Liver (tissue), 9 donors: ENCODE results near the gene DDX46. TPM values are rescaled to one million over a fixed set of nuclear protein-coding genes. Genes with fewer than 3 reads are reported as not detected.

Experiments
- DNase-seq: peaks from one replicate; pipeline ENCODE4 v3.0.0-alpha.2; 2017; ENCODE audit warnings: low spot score
- H3K27ac ChIP-seq, 2 donors: one replicate each; pipeline ENCODE4 v1.7.0; 2013; ENCODE audit warnings: inconsistent platforms in 2 of 2, low read length in 2 of 2, control low read depth in 1 of 2, low read depth in 1 of 2, mild to moderate bottlenecking in 1 of 2
- H3K27me3 ChIP-seq, 4 donors: one replicate each; pipeline versions ENCODE4 v1.6.1 to v1.7.0; 2013; ENCODE audit warnings: low read length in 3 of 4, inconsistent platforms in 1 of 4, mild to moderate bottlenecking in 1 of 4, moderate library complexity in 1 of 4; ENCODE audit not compliant: control insufficient read depth in 4 of 4, insufficient read depth in 4 of 4
- H3K36me3 ChIP-seq, 4 donors: one replicate each; pipeline versions ENCODE4 v1.6.1 to v1.7.0; 2013; ENCODE audit warnings: low read length in 3 of 4, mild to moderate bottlenecking in 3 of 4, low read depth in 1 of 4, moderate library complexity in 1 of 4; ENCODE audit not compliant: control insufficient read depth in 4 of 4, insufficient read depth in 3 of 4
- H3K4me1 ChIP-seq, 4 donors: one replicate each; pipeline versions ENCODE4 v1.6.1 to v1.7.0; 2013; ENCODE audit warnings: low read length in 3 of 4, mild to moderate bottlenecking in 3 of 4, moderate library complexity in 1 of 4; ENCODE audit not compliant: control insufficient read depth in 4 of 4, insufficient read depth in 4 of 4
- H3K4me3 ChIP-seq, 3 donors: one replicate each; pipeline versions ENCODE4 v1.6.1 to v1.7.0; 2013; ENCODE audit warnings: low read length in 3 of 3, control low read depth in 1 of 3, low read depth in 1 of 3, mild to moderate bottlenecking in 1 of 3
- H3K9ac ChIP-seq, 2 donors: one replicate each; pipeline ENCODE4 v1.7.0; 2013; ENCODE audit warnings: low read length in 2 of 2, mild to moderate bottlenecking in 2 of 2, moderate library complexity in 2 of 2, control low read depth in 1 of 2, low read depth in 1 of 2
- H3K9me3 ChIP-seq, 4 donors: one replicate each; pipeline versions ENCODE4 v1.6.1 to v1.7.0; 2013; ENCODE audit warnings: low read length in 3 of 4; ENCODE audit not compliant: control insufficient read depth in 4 of 4
- EGR1 ChIP-seq, 2 donors: IDR thresholded peaks; 2 replicates each; pipeline ENCODE4 v1.6.1; 2016 to 2018; ENCODE audit warnings: antibody characterized with exemption in 2 of 2, low read depth in 2 of 2
- FOXA1 ChIP-seq: IDR thresholded peaks from 2 replicates; pipeline ENCODE4 v1.6.1; 2016; ENCODE audit warnings: antibody characterized with exemption
- FOXA2 ChIP-seq: IDR thresholded peaks from 2 replicates; pipeline ENCODE4 v1.6.1; 2016; ENCODE audit warnings: antibody characterized with exemption
- GABPA ChIP-seq, 2 donors: IDR thresholded peaks in 1 of 2; conservative IDR thresholded peaks in 1 of 2; 2 replicates each; pipeline ENCODE4 v1.6.1; 2016; ENCODE audit warnings: antibody characterized with exemption in 2 of 2, mild to moderate bottlenecking in 1 of 2, moderate library complexity in 1 of 2
- HNF4A ChIP-seq, 2 donors: conservative IDR thresholded peaks; 2 replicates each; pipeline ENCODE4 v1.6.1; 2016; ENCODE audit warnings: antibody characterized with exemption in 2 of 2, mild to moderate bottlenecking in 2 of 2
- HNF4G ChIP-seq: IDR thresholded peaks from 2 replicates; pipeline ENCODE4 v1.6.1; 2016; ENCODE audit warnings: antibody characterized with exemption
- JUND ChIP-seq, 2 donors: IDR thresholded peaks; 2 replicates each; pipeline ENCODE4 v1.6.1; 2016; ENCODE audit warnings: antibody characterized with exemption in 2 of 2
- NR2F2 ChIP-seq: IDR thresholded peaks from 2 replicates; pipeline ENCODE4 v1.6.1; 2016; ENCODE audit warnings: antibody characterized with exemption
- RAD21 ChIP-seq, 2 donors: IDR thresholded peaks; 2 replicates each; pipeline ENCODE4 v1.6.1; 2016; ENCODE audit warnings: antibody characterized with exemption in 2 of 2, mild to moderate bottlenecking in 2 of 2
- RXRA ChIP-seq, 2 donors: IDR thresholded peaks; 2 replicates each; pipeline ENCODE4 v1.6.1; 2017 to 2018; ENCODE audit warnings: antibody characterized with exemption in 2 of 2, mild to moderate bottlenecking in 1 of 2
- SP1 ChIP-seq: IDR thresholded peaks from 2 replicates; pipeline ENCODE4 v1.6.1; 2018; ENCODE audit warnings: antibody characterized with exemption, mild to moderate bottlenecking
- TAF1 ChIP-seq: conservative IDR thresholded peaks from 2 replicates; pipeline ENCODE4 v1.6.1; 2016; ENCODE audit warnings: antibody characterized with exemption, mild to moderate bottlenecking
- YY1 ChIP-seq: IDR thresholded peaks from 2 replicates; pipeline ENCODE4 v1.6.1; 2016; ENCODE audit warnings: antibody characterized with exemption, mild to moderate bottlenecking
- WGBS: extraction: QIAGEN DNeasy Blood & Tissue Kit; methylation state at CpG from one replicate; pipeline ENCODE4 v1.1.7; 2013; 5-methylcytosine and 5-hydroxymethylcytosine counted together
- polyA plus RNA-seq, 2 donors: library from polyadenylated mRNA; stranded (reverse) in 1 of 2; unstranded in 1 of 2; fragments of 200-250 nt in 1 of 2; fragments of >200 nt in 1 of 2; fragmentation: Nextera tagmentation in 1 of 2; extraction: Ambion mirVana in 1 of 2; gene quantifications; one replicate each; pipeline versions ENCODE4 v1.2.1 to v1.2.3, GENCODE V29; 2013 to 2015
- total RNA-seq, 2 donors: library from RNA; depleted of rRNA; stranded (reverse); fragments of >200 nt; gene quantifications; one replicate each; pipeline ENCODE4 v1.2.3, GENCODE V29; 2014
- TF ChIP-seq, protein P1 (sequence below): IDR thresholded peaks from 2 replicates; pipeline ENCODE4 v1.6.1; 2016; ENCODE audit warnings: antibody characterized with exemption
- TF ChIP-seq, protein P2 (sequence below): fragments of 150-350 bp; IDR thresholded peaks from 2 replicates; pipeline ENCODE4 v1.5.1; 2017; ENCODE audit warnings: improper control_type of control experiment, low read depth, low read length; ENCODE audit not compliant: missing input control
- TF ChIP-seq, protein P3 (sequence below): IDR thresholded peaks from 2 replicates; pipeline ENCODE4 v1.6.1; 2016; ENCODE audit warnings: antibody characterized with exemption
- TF ChIP-seq, protein P4 (sequence below): IDR thresholded peaks from 2 replicates; pipeline ENCODE4 v1.6.1; 2016; ENCODE audit warnings: antibody characterized with exemption, mild to moderate bottlenecking
- donor health status: healthy.
- donor health status: healthy.
- donor health status: healthy.
- donor health status: healthy.
- donor health status: healthy.

The DDX46 gene
- total and polyA plus RNA-seq, 4 donors: 11.2 to 24.3 (median 16.0) TPM

DNA sequence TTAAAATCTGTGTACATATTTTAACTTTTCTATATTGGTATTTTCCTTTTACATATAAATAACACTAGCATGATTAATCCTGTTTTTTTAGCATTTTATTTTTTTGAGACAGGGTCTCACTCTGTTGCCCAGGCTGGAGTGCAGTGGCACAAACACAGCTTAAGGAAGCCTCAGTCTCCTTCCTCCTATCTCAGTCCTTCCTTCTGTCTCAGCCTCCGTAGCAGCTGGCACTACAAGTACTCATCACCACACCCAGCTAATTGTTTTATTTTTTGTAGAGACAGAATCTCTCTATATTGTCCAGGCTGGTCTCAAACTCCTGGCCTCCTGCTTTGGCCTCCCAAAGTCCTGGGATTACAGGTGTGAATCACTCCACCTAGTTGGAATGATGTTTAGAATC is 85.7 kb downstream of the DDX46 start:
- H3K4me1 ChIP-seq: peaks cover 3 to 19% (median 12%) of the 10 kb centered on the region in 4 donors
- 92% methylated on average over 1 of the region's 1 CpG for WGBS

DNA sequence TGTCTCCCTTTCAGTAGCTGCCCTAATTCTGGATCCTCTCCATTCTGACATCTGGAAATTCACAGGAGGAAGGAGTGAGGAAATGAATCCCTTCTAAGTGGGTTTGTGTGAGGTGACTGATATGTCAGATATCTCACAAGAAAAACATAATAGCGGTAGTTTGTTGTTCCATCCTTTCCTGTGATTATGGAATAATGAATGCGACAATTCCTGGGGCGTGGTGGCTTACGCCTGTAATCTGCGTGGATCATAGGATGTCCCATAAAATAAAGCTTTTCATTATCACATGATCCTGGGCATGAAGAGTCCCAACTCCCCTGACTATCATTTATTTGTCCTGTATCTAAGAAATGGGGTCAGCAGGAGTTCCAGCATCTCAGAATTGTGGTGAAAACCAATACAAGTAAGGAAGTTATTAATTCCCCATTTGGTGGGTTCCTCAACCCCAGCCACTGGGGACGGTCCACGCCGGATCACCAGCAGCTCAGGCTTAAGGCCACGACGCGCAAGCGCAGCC is 86.8 kb downstream of the DDX46 start:
- Histone ChIP-seq H3K27ac (peak overlapping the region; percentile 93 to 96), H3K4me3 (peak overlapping the region in 1 of 3 donors; percentile 94), H3K36me3 (no peaks in the 10 kb centered on the region), H3K9ac (peak overlapping the region; percentile 17 to 48), H3K9me3 (no peaks in the 10 kb centered on the region), H3K4me1 (peaks cover 6 to 27% (median 17%) of the 10 kb centered on the region in 4 donors), H3K27me3 (no peaks in the 10 kb centered on the region)
- DNase-seq: no peak
- TF ChIP-seq HNF4G (no peak), NR2F2 (peak; percentile 24), FOXA1 (peak; percentile 20), JUND (IDR thresholded peaks at IDR 0.05) (peak in 1 of 2 donors; percentile 15), GABPA (IDR thresholded peaks at IDR 0.05 in 1 of 2, conservative IDR thresholded peaks at IDR 0.05 in 1 of 2) (no peak), RXRA (IDR thresholded peaks at IDR 0.05) (peak; percentile 12 to 26), YY1 (no peak)
- TF ChIP-seq, protein P1, sequence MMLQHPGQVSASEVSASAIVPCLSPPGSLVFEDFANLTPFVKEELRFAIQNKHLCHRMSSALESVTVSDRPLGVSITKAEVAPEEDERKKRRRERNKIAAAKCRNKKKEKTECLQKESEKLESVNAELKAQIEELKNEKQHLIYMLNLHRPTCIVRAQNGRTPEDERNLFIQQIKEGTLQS: no peak
- TF ChIP-seq, protein P2, sequence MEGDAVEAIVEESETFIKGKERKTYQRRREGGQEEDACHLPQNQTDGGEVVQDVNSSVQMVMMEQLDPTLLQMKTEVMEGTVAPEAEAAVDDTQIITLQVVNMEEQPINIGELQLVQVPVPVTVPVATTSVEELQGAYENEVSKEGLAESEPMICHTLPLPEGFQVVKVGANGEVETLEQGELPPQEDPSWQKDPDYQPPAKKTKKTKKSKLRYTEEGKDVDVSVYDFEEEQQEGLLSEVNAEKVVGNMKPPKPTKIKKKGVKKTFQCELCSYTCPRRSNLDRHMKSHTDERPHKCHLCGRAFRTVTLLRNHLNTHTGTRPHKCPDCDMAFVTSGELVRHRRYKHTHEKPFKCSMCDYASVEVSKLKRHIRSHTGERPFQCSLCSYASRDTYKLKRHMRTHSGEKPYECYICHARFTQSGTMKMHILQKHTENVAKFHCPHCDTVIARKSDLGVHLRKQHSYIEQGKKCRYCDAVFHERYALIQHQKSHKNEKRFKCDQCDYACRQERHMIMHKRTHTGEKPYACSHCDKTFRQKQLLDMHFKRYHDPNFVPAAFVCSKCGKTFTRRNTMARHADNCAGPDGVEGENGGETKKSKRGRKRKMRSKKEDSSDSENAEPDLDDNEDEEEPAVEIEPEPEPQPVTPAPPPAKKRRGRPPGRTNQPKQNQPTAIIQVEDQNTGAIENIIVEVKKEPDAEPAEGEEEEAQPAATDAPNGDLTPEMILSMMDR: no peak
- 20% methylated on average over 12 of the region's 12 CpGs for WGBS

More for the DNA sequence above, 85.7 kb downstream of the DDX46 start:
- Histone ChIP-seq H3K9ac (no peak overlapping the region), H3K9me3 (no peaks in the 10 kb centered on the region), H3K4me3 (no peak overlapping the region), H3K27me3 (no peaks in the 10 kb centered on the region), H3K27ac (no peak overlapping the region), H3K36me3 (no peaks in the 10 kb centered on the region)
- TF ChIP-seq EGR1 (IDR thresholded peaks at IDR 0.05; ENCODE audit: low read depth in 2 of 2) (no peak), JUND (IDR thresholded peaks at IDR 0.05) (no peak), SP1 (no peak), NR2F2 (no peak), FOXA1 (no peak), RXRA (IDR thresholded peaks at IDR 0.05) (no peak), HNF4A (conservative IDR thresholded peaks at IDR 0.05) (no peak), RAD21 (IDR thresholded peaks at IDR 0.05) (no peak), FOXA2 (no peak), HNF4G (no peak), TAF1 (no peak), GABPA (IDR thresholded peaks at IDR 0.05 in 1 of 2, conservative IDR thresholded peaks at IDR 0.05 in 1 of 2) (no peak), YY1 (no peak)
- TF ChIP-seq, protein P2: no peak
- TF ChIP-seq, protein P3, sequence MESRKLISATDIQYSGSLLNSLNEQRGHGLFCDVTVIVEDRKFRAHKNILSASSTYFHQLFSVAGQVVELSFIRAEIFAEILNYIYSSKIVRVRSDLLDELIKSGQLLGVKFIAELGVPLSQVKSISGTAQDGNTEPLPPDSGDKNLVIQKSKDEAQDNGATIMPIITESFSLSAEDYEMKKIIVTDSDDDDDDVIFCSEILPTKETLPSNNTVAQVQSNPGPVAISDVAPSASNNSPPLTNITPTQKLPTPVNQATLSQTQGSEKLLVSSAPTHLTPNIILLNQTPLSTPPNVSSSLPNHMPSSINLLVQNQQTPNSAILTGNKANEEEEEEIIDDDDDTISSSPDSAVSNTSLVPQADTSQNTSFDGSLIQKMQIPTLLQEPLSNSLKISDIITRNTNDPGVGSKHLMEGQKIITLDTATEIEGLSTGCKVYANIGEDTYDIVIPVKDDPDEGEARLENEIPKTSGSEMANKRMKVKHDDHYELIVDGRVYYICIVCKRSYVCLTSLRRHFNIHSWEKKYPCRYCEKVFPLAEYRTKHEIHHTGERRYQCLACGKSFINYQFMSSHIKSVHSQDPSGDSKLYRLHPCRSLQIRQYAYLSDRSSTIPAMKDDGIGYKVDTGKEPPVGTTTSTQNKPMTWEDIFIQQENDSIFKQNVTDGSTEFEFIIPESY: no peak
- TF ChIP-seq, protein P1: no peak
- TF ChIP-seq, protein P4, sequence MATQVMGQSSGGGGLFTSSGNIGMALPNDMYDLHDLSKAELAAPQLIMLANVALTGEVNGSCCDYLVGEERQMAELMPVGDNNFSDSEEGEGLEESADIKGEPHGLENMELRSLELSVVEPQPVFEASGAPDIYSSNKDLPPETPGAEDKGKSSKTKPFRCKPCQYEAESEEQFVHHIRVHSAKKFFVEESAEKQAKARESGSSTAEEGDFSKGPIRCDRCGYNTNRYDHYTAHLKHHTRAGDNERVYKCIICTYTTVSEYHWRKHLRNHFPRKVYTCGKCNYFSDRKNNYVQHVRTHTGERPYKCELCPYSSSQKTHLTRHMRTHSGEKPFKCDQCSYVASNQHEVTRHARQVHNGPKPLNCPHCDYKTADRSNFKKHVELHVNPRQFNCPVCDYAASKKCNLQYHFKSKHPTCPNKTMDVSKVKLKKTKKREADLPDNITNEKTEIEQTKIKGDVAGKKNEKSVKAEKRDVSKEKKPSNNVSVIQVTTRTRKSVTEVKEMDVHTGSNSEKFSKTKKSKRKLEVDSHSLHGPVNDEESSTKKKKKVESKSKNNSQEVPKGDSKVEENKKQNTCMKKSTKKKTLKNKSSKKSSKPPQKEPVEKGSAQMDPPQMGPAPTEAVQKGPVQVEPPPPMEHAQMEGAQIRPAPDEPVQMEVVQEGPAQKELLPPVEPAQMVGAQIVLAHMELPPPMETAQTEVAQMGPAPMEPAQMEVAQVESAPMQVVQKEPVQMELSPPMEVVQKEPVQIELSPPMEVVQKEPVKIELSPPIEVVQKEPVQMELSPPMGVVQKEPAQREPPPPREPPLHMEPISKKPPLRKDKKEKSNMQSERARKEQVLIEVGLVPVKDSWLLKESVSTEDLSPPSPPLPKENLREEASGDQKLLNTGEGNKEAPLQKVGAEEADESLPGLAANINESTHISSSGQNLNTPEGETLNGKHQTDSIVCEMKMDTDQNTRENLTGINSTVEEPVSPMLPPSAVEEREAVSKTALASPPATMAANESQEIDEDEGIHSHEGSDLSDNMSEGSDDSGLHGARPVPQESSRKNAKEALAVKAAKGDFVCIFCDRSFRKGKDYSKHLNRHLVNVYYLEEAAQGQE: no peak
- no peak for DNase-seq
